NCI-H460 (cell line): ENCODE data around the gene KRTAP13-3. TPM values are rescaled to one million over a fixed set of nuclear protein-coding genes. Genes with fewer than 3 reads are reported as not detected.
A peak's percentile ranks its signal among the peaks of the same experiment; 100 is the strongest.

Experiments
- DNase-seq: peaks from one replicate; pipeline ENCODE4 v3.0.0-alpha.2; 2016; ENCODE audit warnings: low read depth; ENCODE audit errors: extremely low read depth
- polyA plus RNA-seq: library from polyadenylated mRNA; depleted of rRNA; stranded (reverse); fragments of >200 nt; gene quantifications from 2 replicates; pipeline ENCODE4 v1.2.3, GENCODE V29; 2014; cell fraction: nucleus; rRNA removed
- total RNA-seq: library from RNA; depleted of rRNA; stranded (reverse); fragments of >200 nt; shearing (Covaris generic); gene quantifications from 2 replicates; pipeline ENCODE4 v1.2.3, GENCODE V29; 2014; rRNA removed

The KRTAP13-3 gene
- total RNA-seq = not detected in 2 replicates
- polyA plus RNA-seq = not detected in 2 replicates

GRCh38 chr21:30425826-30426225, at the start of gene KRTAP13-3:
KRTAP13-3 (minus strand) TSS chr21:30425926; CDS start chr21:30425912, 14 bp downstream.
- DNase-seq = no peak

GRCh38 chr21:30468900-30469714, 43.4 kb upstream of the KRTAP13-3 start:
- DNase-seq = no peak

- peak; percentile 5 for DNase-seq
These were observed 38.0 kb upstream of the KRTAP13-3 start for GRCh38 chr21:30463713-30464112.

- no peak for DNase-seq
These were observed 22.8 kb upstream of the KRTAP13-3 start for GRCh38 chr21:30448514-30448913.

- DNase-seq = no peak
These were observed 21.3 kb upstream of the KRTAP13-3 start for GRCh38 chr21:30447056-30447455.

- DNase-seq = no peak
These were observed 18.5 kb upstream of the KRTAP13-3 start for GRCh38 chr21:30444204-30444603.

- no peak for DNase-seq
These were observed 17.5 kb upstream of the KRTAP13-3 start for GRCh38 chr21:30443226-30443625.

GRCh38 chr21:30439975-30440374, 14.2 kb upstream of the KRTAP13-3 start, which contains the start of gene KRTAP15-1:
KRTAP15-1 (plus strand) TSS chr21:30440275; CDS start chr21:30440328, 53 bp downstream.
- DNase-seq = no peak

GRCh38 chr21:30437010-30437565, 11.4 kb upstream of the KRTAP13-3 start:
- DNase-seq = no peak

- DNase-seq = peak; percentile 41
These were observed 8.4 kb upstream of the KRTAP13-3 start for GRCh38 chr21:30434033-30434631.

- no peak for DNase-seq
These were observed 4.5 kb upstream of the KRTAP13-3 start, which contains the start of gene KRTAP13-4 for GRCh38 chr21:30430170-30430655. KRTAP13-4 (plus strand) TSS chr21:30430220; CDS start chr21:30430276, 56 bp downstream.

GRCh38 chr21:30426731-30427130, 1.0 kb upstream of the KRTAP13-3 start:
- DNase-seq = no peak

GRCh38 chr21:30415993-30416392, 9.7 kb downstream of the KRTAP13-3 start:
- no peak for DNase-seq

- peak; percentile 67 for DNase-seq
These were observed 16.8 kb downstream of the KRTAP13-3 start for GRCh38 chr21:30408782-30409494.

- no peak for DNase-seq
These were observed 30.0 kb downstream of the KRTAP13-3 start, which contains the start of gene KRTAP13-1 for GRCh38 chr21:30395731-30396130. KRTAP13-1 (plus strand) TSS chr21:30396031; CDS start chr21:30396087, 56 bp downstream.

- no peak for DNase-seq
These were observed 34.2 kb downstream of the KRTAP13-3 start for GRCh38 chr21:30391492-30392025.

GRCh38 chr21:30382201-30382600, 43.5 kb downstream of the KRTAP13-3 start:
- DNase-seq = no peak
